Measurements from ENCODE around the gene NSG1.

GRCh38 chr4:4344915-4345527 is 41.9 kb upstream of the NSG1 start:
- TF ChIP-seq EZH2phosphoT487 (IDR thresholded peaks at IDR 0.05; ENCODE audit: borderline replicate concordance, low read length) (no peak), CTCF (IDR thresholded peaks at IDR 0.05; ENCODE audit: low read depth, low read length, poor library complexity, severe bottlenecking) (no peak)

Measured in DOHH2 (cell line).